HG02938 (cell line): Measurements from ENCODE around the gene RMRP.
"Not testable (repeated sequence)": the region's sequence is repeated elsewhere in the genome, so short reads cannot be mapped to it uniquely, and the experiment has no call there.

ENCODE experiments used
- ATAC-seq: cut with Tn5 transposase; IDR thresholded peaks from one replicate; pipeline ENCODE4 v1.9.1; 2021; ENCODE audit warnings: mild to moderate bottlenecking, moderate library complexity; ENCODE audit not compliant: unreplicated experiment

The RMRP gene

DNA sequence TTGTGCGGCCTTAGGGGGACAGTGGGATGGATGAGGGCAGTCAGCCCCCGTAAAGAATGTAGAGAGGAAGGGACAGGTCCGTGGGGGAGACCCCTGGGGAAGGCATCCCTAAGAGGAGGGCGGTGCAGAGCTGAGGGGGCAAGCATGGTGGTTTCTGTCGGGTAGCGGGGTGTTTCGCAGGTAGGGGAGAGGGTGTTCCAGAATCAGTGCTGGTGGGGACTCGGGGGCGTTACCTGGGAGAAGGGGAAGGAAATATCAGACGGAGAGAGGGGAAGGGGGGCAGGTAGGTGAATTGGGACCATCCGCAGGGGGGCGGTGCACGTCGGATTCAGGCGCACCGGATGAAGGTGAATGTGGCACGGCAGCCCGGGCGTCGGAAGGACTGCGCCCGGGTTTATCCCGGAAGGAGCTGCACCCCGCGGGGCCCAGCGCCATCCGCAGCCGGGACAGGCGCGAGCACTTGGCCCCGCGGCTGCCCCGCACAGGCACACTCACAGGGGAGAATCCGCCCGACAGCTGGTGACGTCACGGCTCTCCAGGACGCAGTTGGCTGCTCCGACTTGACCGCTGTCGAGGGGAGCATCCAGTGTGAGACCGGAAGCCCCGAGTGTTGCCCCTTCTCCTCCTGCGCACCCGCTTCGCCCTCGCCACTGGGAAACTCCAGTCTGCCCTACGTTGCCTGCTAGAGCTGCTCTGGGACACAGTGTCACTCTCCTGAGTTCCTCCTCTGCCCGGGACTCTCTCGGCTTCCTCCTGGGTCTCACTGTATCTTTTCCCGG, 40.9 kb downstream of the RMRP start:
- ATAC-seq, result no peak

DNA sequence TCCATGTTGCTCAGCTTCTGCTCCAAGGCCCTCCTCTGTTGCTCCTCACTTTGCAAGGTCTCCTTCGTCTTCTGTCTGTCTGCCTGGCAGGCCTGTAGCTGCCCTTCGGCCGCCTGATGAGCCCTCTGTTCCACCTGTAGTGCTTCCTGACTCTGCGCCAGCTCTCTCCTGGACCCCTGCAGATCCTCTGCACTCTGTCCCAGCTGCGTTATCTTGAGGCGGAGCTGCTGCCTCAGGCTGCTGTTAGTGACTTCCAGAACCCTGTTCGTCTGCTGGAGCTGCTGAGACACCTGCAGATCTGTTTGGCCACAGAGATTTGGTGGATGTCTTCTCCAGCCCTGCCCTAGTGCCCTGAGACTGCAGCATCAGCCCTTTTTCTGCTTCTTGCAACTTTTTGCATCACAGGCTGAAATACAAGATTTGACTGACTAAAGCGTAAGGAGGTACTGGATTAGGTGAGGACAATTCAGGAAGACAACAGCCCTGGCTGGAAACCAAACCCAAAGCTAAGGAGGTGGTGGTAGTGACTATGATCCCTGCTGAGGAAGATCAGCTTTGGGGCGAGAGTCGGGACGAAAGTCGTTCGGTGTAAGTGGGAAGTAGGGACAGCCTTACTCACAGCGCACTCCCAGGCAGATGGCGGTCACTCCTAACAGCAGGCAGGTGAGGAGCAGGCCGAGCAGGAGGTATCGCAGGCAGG, 41.7 kb downstream of the RMRP start:
- ATAC-seq, result no peak

DNA sequence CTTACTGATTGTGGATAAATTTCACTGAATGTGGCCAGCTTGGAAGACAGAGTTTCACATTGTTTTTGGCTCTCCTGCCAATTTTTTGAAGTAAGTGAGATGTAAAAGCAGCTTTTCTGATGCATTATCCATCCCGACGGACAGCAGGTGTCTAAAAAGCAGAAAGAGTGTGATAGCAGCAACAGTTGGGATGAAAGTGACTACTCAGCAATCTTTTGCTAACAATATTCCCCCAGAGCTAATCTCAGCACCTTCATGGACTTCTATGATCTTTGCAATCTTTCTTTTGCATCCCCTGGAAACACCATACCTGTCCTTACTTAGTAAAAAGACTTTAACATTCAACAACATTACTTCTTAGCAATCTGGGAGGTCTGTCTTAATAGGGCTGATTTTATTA, 45.0 kb downstream of the RMRP start:
- ATAC-seq, result no peak

DNA sequence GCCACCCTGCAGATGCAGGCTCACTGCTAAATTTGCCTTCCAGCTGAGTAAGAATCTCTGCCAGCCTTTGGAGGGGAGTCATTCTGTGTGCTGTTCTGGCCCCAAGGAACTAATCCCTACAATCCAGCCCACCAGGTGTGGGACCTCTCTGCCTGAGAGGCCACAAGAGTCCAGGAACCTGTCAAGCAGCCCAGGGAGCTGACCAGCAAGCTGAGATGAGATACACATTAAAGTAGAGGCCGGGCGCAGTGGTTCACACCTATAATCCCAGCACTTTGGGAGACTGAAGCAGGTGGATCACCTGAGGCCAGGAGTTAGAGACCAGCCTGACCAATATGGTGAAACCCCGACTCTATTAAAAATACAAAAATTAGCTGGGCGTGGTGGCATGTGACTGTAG, 45.8 kb downstream of the RMRP start:
- not testable (repeated sequence) for ATAC-seq

DNA sequence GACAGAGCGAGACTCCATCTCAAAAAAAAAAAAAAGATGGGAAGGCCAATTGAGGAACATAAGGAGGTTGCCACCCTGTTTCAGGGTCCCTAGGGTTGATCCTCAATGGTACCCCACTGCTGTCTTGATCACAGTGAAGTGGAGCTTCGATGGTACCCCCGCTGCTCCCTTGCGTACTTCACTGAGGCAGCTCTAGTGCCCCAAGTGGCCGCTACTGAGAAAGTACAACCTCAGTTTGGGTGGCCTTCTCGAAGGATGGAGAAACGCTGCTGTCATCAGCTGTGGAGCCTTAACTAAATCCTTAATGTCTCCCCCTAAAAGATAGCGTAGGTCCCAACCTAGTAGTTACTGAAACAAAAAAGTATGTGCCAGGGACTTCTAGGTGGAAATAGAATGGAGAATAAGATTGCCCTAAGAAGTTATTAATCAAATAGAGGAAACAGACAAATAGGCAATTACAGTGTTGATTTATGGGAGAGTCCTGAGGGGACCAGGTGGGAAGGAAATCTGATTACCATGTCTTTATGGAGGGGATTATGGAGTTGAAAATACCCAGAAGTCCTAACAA, 46.5 kb downstream of the RMRP start:
- peak; percentile 77 for ATAC-seq

DNA sequence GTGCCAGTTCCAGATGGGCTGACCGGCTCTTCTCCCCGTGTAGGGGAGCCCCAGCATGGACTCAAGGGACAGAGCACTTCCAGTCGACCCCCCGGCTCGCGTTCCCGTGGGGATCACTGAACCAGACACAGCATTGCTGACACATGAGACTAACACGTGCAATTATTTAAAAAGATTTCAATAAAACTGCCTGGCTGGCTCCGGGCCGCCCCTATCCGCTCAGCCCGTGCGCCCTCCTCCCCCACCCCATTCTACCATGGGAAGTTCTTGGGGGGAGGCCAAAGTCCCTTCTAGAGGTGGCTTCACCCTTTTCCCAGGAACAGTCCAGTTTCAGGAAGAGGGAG, 48.0 kb downstream of the RMRP start:
- ATAC-seq, result no peak

DNA sequence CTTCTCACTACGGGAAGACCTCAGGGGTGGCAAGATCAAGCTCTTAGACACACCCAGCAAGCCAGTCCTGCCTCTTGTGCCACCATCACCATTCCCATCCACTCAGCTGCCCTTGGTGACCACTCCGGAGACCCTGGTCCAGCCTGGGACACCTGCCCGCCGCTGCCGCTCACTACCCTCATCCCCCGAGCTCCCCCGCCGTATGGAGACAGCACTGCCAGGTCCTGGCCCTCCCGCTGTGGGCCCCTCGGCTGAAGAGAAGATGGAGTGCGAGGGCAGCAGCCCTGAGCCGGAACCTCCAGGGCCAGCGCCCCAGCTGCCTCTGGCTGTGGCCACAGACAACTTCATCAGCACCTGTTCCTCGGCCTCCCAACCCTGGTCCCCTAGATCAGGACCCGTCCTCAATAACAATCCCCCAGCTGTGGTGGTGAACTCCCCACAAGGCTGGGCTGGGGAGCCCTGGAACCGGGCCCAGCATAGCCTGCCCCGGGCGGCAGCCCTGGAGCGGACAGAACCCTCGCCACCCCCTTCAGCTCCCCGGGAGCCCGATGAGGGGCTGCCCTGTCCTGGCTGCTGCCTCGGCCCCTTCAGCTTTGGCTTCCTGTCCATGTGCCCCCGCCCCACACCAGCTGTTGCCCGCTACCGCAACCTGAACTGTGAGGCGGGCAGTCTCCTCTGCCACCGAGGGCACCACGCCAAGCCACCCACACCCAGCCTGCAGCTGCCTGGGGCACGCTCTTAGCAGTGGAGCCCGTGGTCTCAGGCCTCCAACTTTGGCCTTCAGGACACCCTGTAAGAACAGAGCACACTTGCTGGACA, 48.6 kb downstream of the RMRP start:
- no peak for ATAC-seq

DNA sequence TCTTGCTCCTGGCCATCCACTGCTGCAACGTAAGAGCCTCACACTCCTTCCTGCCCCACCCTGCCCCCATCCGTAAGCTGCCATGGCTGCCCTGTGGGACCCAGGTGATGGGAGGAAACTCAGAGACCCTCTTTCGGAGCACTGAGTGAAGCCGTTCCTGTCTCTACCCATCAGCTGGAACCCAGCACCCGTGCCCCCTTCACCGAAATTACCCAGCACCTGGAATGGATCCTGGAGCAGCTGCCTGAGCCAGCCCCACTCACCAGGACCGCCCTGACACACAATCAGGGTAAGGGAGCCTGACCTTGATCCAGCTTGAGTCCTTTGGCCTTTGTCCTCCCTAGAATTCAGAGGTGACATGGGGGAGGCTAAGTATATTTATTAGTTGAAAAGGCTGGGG, 49.6 kb downstream of the RMRP start:
- no peak for ATAC-seq
